Uterus (tissue), 4 donors: Measurements from ENCODE around the gene OR2AG1. TPM values are rescaled to one million over a fixed set of nuclear protein-coding genes. Genes with fewer than 3 reads are reported as not detected.

Source experiments
- DNase-seq, 2 donors: peaks; one replicate each; pipeline ENCODE4 v3.0.0-alpha.2; 2019 to 2020
- H3K27ac ChIP-seq, 2 donors: fragments of 200-600 bp; sonication (generic); 1 replicate in 1 of 2; 2 replicates in 1 of 2; pipeline ENCODE4 v1.5.1; 2016 to 2018
- H3K27me3 ChIP-seq, 2 donors: fragments of 200-600 bp; sonication (generic); one replicate each; pipeline ENCODE4 v1.5.1; 2018 to 2019; ENCODE audit warnings: control low read depth in 1 of 2
- H3K36me3 ChIP-seq, 2 donors: fragments of 200-600 bp; sonication (generic); one replicate each; pipeline ENCODE4 v1.5.1; 2019; ENCODE audit warnings: control low read depth in 1 of 2
- H3K4me1 ChIP-seq, 2 donors: fragments of 200-600 bp; sonication (generic); one replicate each; pipeline ENCODE4 v1.5.1; 2018 to 2019; ENCODE audit warnings: control low read depth in 1 of 2
- H3K4me3 ChIP-seq, 2 donors: fragments of 200-600 bp; sonication (generic); 1 replicate in 1 of 2; 2 replicates in 1 of 2; pipeline ENCODE4 v1.5.1; 2018 to 2019; ENCODE audit warnings: mild to moderate bottlenecking in 1 of 2
- H3K9me3 ChIP-seq, 2 donors: fragments of 200-600 bp; sonication (generic); one replicate each; pipeline ENCODE4 v1.5.1; 2019; ENCODE audit warnings: control low read depth in 1 of 2
- POLR2A ChIP-seq, 2 donors: fragments of 450-650 bp; IDR thresholded peaks; one replicate each; pipeline ENCODE4 v1.6.1; 2016; ENCODE audit warnings: antibody characterized with exemption in 2 of 2, mild to moderate bottlenecking in 1 of 2, moderate library complexity in 1 of 2
- intact Hi-C: fragments of 100-400 bp; cut with DNase I; formaldehyde crosslinking; loops from one replicate; pipeline ENCODE4 v1.15.1; 2023; ENCODE audit warnings: low total_unique reads
- total RNA-seq, 4 donors: library from RNA; depleted of rRNA in 3 of 4; stranded (reverse); fragments of >200 nt in 3 of 4; gene quantifications; one replicate each; pipeline versions ENCODE4 v1.1.0 to v1.2.4, GENCODE V29; 2014 to 2023
- TF ChIP-seq, protein P1 (sequence below), 4 experiments: fragments of 200-600 bp in 2 of 4; fragments of 450-650 bp in 2 of 4; sonication (generic) in 2 of 4; IDR thresholded peaks; one replicate each; pipeline ENCODE4 v1.5.1; 2016 to 2019; ENCODE audit warnings: antibody characterized with exemption in 4 of 4, mild to moderate bottlenecking in 2 of 4, moderate library complexity in 1 of 4
- donor health status: DM: yes; HTN: yes; CAD: no.

The OR2AG1 gene
- total RNA-seq, 4 donors from 2014 or later = not detected

DNA sequence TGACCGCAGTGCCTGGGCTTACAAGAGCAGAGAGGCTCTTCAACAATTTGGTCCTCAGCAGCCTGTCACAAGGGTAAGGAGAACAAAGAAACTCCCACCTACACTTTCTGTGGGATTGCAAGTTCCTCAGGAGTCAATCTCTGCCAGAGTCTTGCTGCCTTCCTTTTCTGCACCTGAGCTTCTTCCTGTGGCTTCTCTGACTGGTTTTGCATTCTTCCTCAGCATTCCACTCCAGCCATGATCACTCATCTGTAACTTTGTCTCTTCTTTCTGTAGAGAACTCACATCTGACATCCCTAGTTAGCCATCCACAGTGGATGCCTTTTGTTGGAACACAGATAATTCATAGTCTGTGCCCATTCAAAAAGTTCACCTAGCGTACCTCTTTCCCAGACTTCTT lies 30.8 kb downstream of the OR2AG1 start:
- Histone ChIP-seq H3K9me3 (no peaks in the 10 kb centered on the region), H3K27ac (no peak overlapping the region), H3K36me3 (no peaks in the 10 kb centered on the region), H3K27me3 (no peaks in the 10 kb centered on the region), H3K4me3 (no peak overlapping the region), H3K4me1 (no peaks in the 10 kb centered on the region)
- intact Hi-C loops = no loop called here
- TF ChIP-seq, protein P1, sequence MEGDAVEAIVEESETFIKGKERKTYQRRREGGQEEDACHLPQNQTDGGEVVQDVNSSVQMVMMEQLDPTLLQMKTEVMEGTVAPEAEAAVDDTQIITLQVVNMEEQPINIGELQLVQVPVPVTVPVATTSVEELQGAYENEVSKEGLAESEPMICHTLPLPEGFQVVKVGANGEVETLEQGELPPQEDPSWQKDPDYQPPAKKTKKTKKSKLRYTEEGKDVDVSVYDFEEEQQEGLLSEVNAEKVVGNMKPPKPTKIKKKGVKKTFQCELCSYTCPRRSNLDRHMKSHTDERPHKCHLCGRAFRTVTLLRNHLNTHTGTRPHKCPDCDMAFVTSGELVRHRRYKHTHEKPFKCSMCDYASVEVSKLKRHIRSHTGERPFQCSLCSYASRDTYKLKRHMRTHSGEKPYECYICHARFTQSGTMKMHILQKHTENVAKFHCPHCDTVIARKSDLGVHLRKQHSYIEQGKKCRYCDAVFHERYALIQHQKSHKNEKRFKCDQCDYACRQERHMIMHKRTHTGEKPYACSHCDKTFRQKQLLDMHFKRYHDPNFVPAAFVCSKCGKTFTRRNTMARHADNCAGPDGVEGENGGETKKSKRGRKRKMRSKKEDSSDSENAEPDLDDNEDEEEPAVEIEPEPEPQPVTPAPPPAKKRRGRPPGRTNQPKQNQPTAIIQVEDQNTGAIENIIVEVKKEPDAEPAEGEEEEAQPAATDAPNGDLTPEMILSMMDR (IDR thresholded peaks at IDR 0.05) = no peak
- TF ChIP-seq POLR2A (IDR thresholded peaks at IDR 0.05) = no peak
- DNase-seq = no peak

GRCh38 chr11:6817694-6818093 lies 34.9 kb downstream of the OR2AG1 start:
- Histone ChIP-seq H3K9me3 (no peaks in the 10 kb centered on the region), H3K4me3 (no peak overlapping the region), H3K4me1 (no peaks in the 10 kb centered on the region), H3K27ac (no peak overlapping the region), H3K36me3 (no peaks in the 10 kb centered on the region), H3K27me3 (no peaks in the 10 kb centered on the region)
- no peak for DNase-seq
- intact Hi-C loops = no loop called here
- TF ChIP-seq POLR2A (IDR thresholded peaks at IDR 0.05) = no peak

DNA sequence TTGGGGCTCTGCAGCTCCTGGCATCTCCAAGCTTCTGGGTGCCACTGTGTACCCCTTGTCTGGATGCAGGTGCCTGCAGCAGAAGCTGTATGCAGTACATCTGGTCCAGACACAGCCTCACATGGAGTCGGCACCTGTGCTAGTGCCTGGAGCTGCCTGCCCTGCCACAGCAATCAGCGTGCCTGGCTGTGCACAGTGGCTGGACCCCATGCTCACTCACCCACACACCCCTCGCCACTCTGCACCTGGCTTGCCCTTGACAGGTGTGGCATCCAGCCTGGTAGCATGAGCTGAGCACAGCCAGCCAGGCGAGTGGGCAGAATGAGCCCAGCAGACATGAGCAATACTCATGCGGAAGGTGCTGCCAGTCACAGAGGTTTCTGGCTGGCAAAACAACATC lies 36.1 kb downstream of the OR2AG1 start:
- H3K9me3 ChIP-seq = no peaks in the 10 kb centered on the region
- no peak for DNase-seq
- no peak for TF ChIP-seq POLR2A (IDR thresholded peaks at IDR 0.05)
- TF ChIP-seq, protein P1 (IDR thresholded peaks at IDR 0.05) = no peak
- no peaks in the 10 kb centered on the region for H3K36me3 ChIP-seq
- no peaks in the 10 kb centered on the region for H3K4me1 ChIP-seq
- H3K4me3 ChIP-seq = no peak overlapping the region
- intact Hi-C loops = no loop called here
- H3K27me3 ChIP-seq = no peaks in the 10 kb centered on the region
- no peak overlapping the region for H3K27ac ChIP-seq

GRCh38 chr11:6824136-6824823 lies 41.5 kb downstream of the OR2AG1 start:
- H3K4me1 ChIP-seq = no peaks in the 10 kb centered on the region
- no peaks in the 10 kb centered on the region for H3K36me3 ChIP-seq
- no peak overlapping the region for H3K4me3 ChIP-seq
- H3K27ac ChIP-seq = no peak overlapping the region
- no peak for DNase-seq
- TF ChIP-seq, protein P1 (IDR thresholded peaks at IDR 0.05) = no peak
- no peak for TF ChIP-seq POLR2A (IDR thresholded peaks at IDR 0.05)
- no peaks in the 10 kb centered on the region for H3K9me3 ChIP-seq
- intact Hi-C loops = no loop called here
- H3K27me3 ChIP-seq = no peaks in the 10 kb centered on the region

GRCh38 chr11:6825231-6825744 lies 42.5 kb downstream of the OR2AG1 start:
- Histone ChIP-seq H3K27ac (no peak overlapping the region), H3K27me3 (no peaks in the 10 kb centered on the region), H3K4me1 (no peaks in the 10 kb centered on the region), H3K9me3 (no peaks in the 10 kb centered on the region), H3K36me3 (no peaks in the 10 kb centered on the region), H3K4me3 (no peak overlapping the region)
- intact Hi-C loops = no loop called here
- DNase-seq = no peak
- no peak for TF ChIP-seq POLR2A (IDR thresholded peaks at IDR 0.05)
- TF ChIP-seq, protein P1 (IDR thresholded peaks at IDR 0.05) = no peak
